Ascending aorta (tissue), 2 donors: Measurements from ENCODE around the gene IRF2BP2. TPM values are rescaled to one million over a fixed set of nuclear protein-coding genes. Genes with fewer than 3 reads are reported as not detected.
A peak's percentile ranks its signal among the peaks of the same experiment; 100 is the strongest.

Experiments
- DNase-seq, 2 donors: peaks; one replicate each; pipeline ENCODE4 v3.0.0-alpha.2; 2019; ENCODE audit warnings: low spot score in 2 of 2
- H3K27ac ChIP-seq, 2 donors: fragments of 200-600 bp; sonication (generic); one replicate each; pipeline ENCODE4 v1.5.1; 2016 to 2017; ENCODE audit warnings: mild to moderate bottlenecking in 1 of 2
- H3K27me3 ChIP-seq: fragments of 200-600 bp; sonication (generic); one replicate; pipeline ENCODE4 v1.5.1; 2017
- H3K36me3 ChIP-seq, 2 donors: fragments of 200-600 bp; sonication (generic); one replicate each; pipeline ENCODE4 v1.5.1; 2016
- H3K4me1 ChIP-seq, 2 donors: fragments of 200-600 bp; sonication (generic); one replicate each; pipeline ENCODE4 v1.5.1; 2016 to 2017; ENCODE audit warnings: mild to moderate bottlenecking in 1 of 2
- H3K4me3 ChIP-seq, 2 donors: fragments of 200-600 bp; sonication (generic); one replicate each; pipeline ENCODE4 v1.5.1; 2016 to 2017; ENCODE audit warnings: mild to moderate bottlenecking in 1 of 2
- H3K9me3 ChIP-seq, 2 donors: fragments of 200-600 bp; sonication (generic); one replicate each; pipeline ENCODE4 v1.5.1; 2016
- intact Hi-C: fragments of 100-400 bp; cut with DNase I; formaldehyde crosslinking; loops from one replicate; pipeline ENCODE4 v1.15.1; 2023
- total RNA-seq: library from RNA; depleted of rRNA; stranded (reverse); fragments of >200 nt; gene quantifications from one replicate; pipeline ENCODE4 v1.1.0, GENCODE V29; 2016
- TF ChIP-seq, protein P1 (sequence below), 3 experiments: fragments of 200-600 bp in 2 of 3; fragments of 450-650 bp in 1 of 3; sonication (generic) in 2 of 3; IDR thresholded peaks; one replicate each; pipeline ENCODE4 v1.5.1; 2016 to 2019; ENCODE audit warnings: antibody characterized with exemption in 3 of 3, mild to moderate bottlenecking in 1 of 3, moderate library complexity in 1 of 3

The IRF2BP2 gene
- total RNA-seq, 1 donor from 2014 or later: 80.0 TPM

DNA sequence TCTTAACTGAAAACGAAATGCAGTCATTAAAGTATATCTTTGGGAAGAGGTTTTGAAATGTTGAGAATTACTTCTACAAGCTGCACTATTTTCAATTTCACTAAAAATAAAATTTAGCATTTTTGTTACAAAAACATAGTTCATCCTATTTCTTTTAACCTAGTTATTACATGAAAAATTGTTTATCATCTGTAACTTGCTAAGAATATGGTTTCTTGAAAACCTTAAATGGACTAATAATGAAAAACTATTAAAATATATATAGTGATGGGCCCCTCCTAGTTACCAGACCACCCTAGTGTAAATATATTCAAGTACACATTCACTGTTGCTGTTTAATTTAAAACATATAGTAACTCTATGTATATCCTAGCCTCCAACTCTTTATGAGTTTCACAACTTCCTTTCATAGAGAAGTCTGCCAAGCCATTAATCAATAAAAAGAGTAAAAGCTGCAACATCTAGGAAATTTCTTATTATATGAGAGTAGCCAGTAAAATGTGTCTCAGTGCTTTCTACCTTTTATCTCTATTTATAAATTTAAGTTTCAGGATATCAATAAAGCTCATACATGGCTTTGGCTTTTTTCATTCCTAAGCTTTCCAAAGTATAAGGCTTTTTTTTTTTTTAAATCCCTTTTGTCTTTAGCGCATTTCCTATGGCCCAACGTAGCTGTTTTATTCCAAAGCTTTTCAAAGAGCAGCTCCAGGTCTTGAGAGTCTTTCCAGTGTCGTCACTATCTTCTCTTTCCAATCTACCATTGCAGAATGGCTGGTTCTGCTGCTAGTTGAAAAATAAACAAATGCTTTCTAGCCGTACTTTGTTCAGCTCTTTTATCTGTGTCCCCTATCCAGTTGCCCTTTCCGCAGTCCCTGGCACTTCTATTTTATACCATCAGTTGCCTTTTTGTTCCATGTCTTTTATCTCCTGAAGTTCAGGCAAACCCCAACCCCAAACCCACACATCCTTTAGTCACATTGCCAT lies 6.5 kb downstream of the IRF2BP2 start:
- Histone ChIP-seq H3K27ac (peak overlapping the region; percentile 96 to 99), H3K27me3 (no peaks in the 10 kb centered on the region), H3K4me1 (peaks cover 11 to 34% of the 10 kb centered on the region in 2 donors), H3K36me3 (peaks cover 18 to 27% of the 10 kb centered on the region in 2 donors), H3K9me3 (no peaks in the 10 kb centered on the region), H3K4me3 (peak overlapping the region; percentile 67 to 90)
- TF ChIP-seq, protein P1, sequence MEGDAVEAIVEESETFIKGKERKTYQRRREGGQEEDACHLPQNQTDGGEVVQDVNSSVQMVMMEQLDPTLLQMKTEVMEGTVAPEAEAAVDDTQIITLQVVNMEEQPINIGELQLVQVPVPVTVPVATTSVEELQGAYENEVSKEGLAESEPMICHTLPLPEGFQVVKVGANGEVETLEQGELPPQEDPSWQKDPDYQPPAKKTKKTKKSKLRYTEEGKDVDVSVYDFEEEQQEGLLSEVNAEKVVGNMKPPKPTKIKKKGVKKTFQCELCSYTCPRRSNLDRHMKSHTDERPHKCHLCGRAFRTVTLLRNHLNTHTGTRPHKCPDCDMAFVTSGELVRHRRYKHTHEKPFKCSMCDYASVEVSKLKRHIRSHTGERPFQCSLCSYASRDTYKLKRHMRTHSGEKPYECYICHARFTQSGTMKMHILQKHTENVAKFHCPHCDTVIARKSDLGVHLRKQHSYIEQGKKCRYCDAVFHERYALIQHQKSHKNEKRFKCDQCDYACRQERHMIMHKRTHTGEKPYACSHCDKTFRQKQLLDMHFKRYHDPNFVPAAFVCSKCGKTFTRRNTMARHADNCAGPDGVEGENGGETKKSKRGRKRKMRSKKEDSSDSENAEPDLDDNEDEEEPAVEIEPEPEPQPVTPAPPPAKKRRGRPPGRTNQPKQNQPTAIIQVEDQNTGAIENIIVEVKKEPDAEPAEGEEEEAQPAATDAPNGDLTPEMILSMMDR (IDR thresholded peaks at IDR 0.05): no peak
- intact Hi-C loops: no loop called here
- no peak for DNase-seq

DNA sequence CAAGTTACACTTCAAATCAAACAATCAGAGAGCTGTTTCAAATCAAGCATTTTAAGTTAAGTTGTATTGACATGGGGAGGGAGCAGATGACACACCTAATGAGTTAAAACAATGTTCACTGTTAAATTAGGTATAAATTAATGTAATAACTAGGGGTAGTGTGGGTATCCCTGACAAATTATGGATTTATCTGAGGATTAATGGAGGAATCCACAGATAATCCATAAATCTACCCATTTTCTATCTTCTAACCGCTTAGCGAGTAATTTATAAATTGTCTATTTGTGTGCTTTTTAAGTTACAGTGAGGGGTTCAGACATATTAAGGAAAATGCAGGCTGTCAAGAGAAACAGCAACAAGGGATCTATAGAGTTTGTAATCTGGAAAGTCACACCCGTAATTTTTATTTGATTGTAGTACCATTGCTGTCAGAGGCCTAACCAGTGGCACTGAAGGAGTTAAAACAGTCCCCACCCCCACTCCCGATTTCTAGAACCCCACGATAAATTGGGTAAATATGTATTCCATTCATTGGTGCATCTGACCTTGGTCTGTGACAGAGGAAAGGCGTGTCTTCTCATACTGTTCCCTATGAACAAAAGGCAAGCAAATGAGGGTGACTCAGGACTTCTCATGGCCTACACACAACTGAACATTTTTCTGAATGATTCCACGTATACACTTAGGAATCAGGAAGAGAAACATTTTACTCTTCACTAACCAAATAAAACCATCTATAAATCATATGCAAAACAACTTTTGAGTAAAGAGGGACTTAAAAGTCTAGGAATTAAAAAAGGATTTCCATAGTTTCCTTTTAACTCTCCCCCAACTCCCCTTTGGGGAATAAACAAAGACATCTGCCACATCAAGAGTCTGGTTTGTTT lies 7.4 kb downstream of the IRF2BP2 start:
- no peaks in the 10 kb centered on the region for H3K9me3 ChIP-seq
- intact Hi-C loops: no loop called here
- no peaks in the 10 kb centered on the region for H3K27me3 ChIP-seq
- H3K4me3 ChIP-seq: peak overlapping the region; percentile 67 to 90
- peak overlapping the region; percentile 96 to 99 for H3K27ac ChIP-seq
- peak in 1 of 2 donors; percentile 79 for DNase-seq
- peaks cover 11 to 40% of the 10 kb centered on the region in 2 donors for H3K4me1 ChIP-seq
- H3K36me3 ChIP-seq: peaks cover 12 to 19% of the 10 kb centered on the region in 2 donors
- TF ChIP-seq, protein P1 (IDR thresholded peaks at IDR 0.05): no peak

DNA sequence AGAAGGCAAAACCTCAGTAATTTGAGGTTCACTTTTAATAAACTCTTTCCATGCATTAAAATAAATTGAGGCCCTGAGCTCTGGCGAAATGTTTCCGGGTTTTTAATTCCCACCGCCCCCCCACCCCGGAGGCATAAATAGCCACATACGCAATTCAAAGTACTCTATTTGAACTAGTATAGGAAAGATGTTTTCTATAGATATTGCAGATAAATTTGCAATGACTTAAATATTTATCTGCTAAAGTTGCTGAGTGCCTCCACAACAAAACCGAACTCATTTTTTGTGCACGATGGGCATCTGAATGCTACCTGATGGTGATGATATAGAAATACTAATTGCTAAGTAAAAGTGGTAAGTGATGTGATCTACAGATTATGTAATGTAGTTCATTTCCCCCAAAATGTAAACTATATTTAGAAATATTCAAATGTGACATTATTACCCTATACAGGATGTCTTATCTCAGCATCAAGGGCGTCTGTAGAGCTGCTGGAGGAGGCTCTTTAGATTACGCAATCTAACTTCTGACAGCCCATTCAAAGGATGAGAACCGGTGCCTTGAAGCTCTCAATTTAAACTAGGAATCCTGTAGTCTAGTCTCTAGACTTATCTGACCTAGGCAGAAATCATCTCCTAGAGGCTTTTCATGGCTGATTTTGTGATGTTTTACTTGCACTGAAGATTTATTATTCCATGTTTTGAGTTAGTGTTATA lies 8.5 kb downstream of the IRF2BP2 start:
- Histone ChIP-seq H3K9me3 (no peaks in the 10 kb centered on the region), H3K36me3 (peaks cover 3 to 8% of the 10 kb centered on the region in 2 donors), H3K27ac (peak overlapping the region; percentile 96 to 99), H3K4me3 (peak overlapping the region in 1 of 2 donors; percentile 57), H3K27me3 (no peaks in the 10 kb centered on the region), H3K4me1 (peaks cover 11 to 40% of the 10 kb centered on the region in 2 donors)
- TF ChIP-seq, protein P1 (IDR thresholded peaks at IDR 0.05): no peak
- no peak for DNase-seq
- intact Hi-C loops: no loop called here

DNA sequence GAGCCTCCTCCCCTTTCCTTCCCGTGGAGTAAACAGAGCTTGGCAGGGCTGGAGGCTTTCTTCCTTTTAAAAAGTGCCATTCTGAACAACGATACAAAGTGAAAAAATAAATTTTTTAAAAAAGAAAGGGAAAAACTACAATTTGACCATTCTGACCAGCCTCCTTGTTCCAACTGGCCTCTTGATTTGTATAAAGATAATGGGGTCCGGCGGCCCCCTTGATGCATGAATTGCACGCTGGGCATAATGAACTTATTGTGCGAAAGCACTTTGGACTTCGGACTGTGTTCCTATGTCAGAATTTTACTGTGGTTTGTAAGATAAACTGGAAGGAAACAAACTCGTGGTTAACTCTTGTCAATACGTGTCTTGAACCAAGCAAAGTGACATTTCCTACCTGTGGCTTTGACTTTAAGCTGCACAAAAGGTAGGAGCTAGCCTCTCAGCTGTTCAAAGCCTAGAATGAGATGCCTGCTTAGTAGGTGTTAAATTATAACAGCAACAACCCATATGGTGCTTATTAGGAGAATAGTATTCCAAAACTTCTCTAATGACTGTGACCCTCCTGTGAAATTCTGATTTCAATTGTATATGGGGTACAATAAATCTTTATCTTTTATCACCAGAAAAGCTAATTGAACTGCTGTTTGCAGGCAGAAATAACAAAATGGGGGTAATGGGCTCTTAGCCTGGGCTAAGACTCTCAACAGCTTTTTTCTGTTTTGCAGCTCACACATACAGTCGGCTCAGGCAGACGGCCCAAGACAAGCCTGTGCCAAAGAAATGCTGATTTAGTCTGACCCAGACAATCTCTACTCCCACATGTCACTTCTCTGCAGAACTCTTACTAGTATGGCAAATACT lies 9.3 kb downstream of the IRF2BP2 start:
- H3K27me3 ChIP-seq: no peaks in the 10 kb centered on the region
- TF ChIP-seq, protein P1 (IDR thresholded peaks at IDR 0.05): no peak
- peaks cover 0 to under 1% of the 10 kb centered on the region in 2 donors for H3K36me3 ChIP-seq
- DNase-seq: no peak
- intact Hi-C loops: loop anchor here (1.0 kb wide), 1 partner anchor 101 kb away; no protein-coding TSS in a partner anchor
- H3K4me1 ChIP-seq: peaks cover 11 to 40% of the 10 kb centered on the region in 2 donors
- H3K27ac ChIP-seq: peak overlapping the region; percentile 96 to 99
- H3K9me3 ChIP-seq: no peaks in the 10 kb centered on the region
- H3K4me3 ChIP-seq: peak overlapping the region; percentile 49 to 57
